NCI-H2081 treated with DMSO at 0.1 percent for 48 hours (cell line): ENCODE measurements around the gene TACC2.
"Not testable (repeated sequence)": the region's sequence is repeated elsewhere in the genome, so short reads cannot be mapped to it uniquely, and the experiment has no call there.

ENCODE experiments used
- DNase-seq: peaks from one replicate; lab custom pipeline; 2025; lab: John Stamatoyannopoulos, UW

TACC2 gene, protein sequence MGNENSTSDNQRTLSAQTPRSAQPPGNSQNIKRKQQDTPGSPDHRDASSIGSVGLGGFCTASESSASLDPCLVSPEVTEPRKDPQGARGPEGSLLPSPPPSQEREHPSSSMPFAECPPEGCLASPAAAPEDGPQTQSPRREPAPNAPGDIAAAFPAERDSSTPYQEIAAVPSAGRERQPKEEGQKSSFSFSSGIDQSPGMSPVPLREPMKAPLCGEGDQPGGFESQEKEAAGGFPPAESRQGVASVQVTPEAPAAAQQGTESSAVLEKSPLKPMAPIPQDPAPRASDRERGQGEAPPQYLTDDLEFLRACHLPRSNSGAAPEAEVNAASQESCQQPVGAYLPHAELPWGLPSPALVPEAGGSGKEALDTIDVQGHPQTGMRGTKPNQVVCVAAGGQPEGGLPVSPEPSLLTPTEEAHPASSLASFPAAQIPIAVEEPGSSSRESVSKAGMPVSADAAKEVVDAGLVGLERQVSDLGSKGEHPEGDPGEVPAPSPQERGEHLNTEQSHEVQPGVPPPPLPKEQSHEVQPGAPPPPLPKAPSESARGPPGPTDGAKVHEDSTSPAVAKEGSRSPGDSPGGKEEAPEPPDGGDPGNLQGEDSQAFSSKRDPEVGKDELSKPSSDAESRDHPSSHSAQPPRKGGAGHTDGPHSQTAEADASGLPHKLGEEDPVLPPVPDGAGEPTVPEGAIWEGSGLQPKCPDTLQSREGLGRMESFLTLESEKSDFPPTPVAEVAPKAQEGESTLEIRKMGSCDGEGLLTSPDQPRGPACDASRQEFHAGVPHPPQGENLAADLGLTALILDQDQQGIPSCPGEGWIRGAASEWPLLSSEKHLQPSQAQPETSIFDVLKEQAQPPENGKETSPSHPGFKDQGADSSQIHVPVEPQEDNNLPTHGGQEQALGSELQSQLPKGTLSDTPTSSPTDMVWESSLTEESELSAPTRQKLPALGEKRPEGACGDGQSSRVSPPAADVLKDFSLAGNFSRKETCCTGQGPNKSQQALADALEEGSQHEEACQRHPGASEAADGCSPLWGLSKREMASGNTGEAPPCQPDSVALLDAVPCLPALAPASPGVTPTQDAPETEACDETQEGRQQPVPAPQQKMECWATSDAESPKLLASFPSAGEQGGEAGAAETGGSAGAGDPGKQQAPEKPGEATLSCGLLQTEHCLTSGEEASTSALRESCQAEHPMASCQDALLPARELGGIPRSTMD (N-terminal part only)

GRCh38 chr10:121988361-121989324 is at the start of gene TACC2:
Gene TACC2, plus strand, starts transcription at chr10:121989163. Its CDS starts 32,819 bp downstream, at chr10:122021982.
- no peak for DNase-seq

- DNase-seq = no peak
These were observed 47.4 kb upstream of the TACC2 start for GRCh38 chr10:121941532-121941931.

GRCh38 chr10:121942749-121943416 is 46.1 kb upstream of the TACC2 start:
- DNase-seq = no peak

- no peak for DNase-seq
These were observed 41.3 kb upstream of the TACC2 start for GRCh38 chr10:121947343-121948330.

DNA sequence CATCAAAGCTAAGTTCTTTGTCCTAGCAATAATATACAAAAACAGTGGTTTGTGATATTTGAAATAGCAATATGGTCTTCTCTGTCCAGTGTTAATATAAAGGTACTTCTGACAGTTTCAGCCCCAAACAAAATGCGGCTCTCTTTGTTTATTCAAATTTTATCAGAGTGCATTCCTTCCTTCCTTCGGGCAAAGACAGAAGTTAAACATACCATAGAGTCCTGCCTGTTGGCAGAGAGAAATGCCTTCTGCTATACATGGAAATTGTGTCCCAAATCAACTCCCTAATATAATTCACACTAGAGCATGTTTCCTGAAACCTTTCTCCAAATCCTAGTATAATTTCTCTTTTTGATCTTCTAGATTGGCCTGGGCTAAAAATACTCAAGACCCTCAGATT is 39.9 kb upstream of the TACC2 start:
- no peak for DNase-seq

GRCh38 chr10:121949451-121949850 is 39.5 kb upstream of the TACC2 start:
- no peak for DNase-seq

DNA sequence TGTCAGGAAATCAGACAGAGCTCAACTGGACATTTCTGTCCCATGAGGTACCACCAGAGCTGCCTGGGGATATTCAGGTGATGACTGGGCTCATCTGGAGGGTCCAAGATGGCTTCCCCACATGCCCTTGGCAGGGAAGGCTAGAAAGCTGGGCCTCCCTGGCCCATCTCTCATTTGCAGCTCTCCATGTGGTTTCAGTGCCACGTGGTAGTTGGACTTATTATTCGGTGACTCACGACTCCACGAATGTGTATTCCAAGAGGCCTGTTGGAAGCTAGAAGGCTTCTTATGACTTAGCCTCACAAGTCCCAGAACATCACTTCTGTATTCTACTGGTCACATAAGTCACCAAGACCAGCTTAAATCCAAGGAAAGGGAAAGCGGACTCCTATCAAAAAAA is 36.7 kb upstream of the TACC2 start:
- DNase-seq = no peak

DNA sequence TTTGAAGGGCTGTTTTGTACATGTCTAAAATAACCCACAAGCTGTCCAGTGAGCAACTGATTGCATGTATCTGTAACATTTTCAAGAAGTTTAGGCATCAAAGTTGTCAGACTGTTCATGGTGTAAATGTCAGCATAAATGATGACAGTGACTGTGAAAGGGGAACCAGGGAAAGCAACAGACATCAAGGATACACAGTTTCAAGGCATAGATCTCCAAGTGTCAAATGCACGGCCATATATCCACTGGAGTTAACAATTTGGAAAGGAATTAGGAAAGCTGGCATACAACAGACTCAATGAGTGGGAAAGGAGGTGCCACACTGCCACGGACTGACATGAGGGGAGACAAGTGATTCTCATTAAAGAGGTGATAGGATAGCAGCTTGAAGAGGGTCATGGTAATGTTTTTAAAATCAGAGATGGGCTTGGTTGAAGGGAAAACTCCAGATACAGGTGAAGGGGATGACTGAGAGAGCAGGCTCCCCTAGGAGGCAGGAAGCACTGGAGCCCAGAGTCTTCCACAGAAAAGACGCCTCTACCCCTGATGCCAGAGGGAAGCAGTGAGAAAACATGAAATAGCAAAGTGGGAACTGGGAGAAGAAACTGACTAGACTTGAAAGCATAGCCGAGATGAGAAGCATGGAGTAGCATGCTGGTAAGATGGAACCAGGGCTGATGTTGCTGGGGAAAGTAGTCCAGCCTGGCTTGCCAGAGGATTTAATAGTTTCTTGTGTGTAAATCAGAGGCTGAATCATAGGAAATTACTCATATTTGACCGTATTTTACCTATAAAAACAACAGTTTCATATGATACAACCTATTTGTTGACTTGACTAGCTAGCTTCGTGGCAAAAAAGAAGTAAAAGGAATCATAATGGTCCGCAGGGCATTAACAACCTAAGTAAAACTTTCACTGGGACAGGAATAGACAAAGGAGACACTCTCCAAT is 32.6 kb upstream of the TACC2 start:
- no peak for DNase-seq

DNA sequence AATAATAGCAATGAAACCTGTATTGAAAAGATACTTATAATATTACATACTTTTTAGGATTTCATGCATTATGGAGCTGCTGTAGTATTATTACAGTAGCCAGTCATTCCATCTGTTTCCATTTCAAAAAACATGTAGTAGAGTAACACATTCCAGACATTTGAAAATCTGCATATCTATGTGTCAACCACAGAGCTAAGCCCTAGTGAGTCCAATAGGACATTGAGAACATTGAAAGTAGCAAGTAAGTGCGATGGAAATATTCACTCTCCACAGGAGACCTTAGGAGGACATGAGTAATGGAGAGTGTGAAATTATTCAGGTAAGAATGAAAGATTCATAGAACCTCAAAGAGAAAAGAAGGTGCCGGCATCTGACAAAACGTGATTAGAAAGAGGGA is 29.3 kb upstream of the TACC2 start:
- DNase-seq = no peak

DNA sequence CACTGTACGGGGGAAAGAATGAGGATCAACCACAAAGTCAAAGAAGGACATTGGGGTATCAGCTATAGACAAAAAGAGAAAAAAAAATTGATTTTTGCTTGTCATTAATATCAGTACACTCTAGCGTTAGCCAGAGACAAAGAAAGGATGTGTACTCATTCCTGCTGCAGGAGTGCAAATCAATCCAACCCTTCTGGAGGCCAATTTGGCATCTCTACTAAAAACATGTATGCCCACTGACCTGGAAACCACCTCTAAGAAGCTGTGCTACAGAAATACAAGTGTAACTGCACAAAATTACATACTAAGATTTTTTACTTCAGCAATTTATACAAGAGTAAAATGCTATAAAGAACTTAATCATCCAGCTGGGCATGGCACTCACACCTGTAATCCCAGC is 27.5 kb upstream of the TACC2 start:
- no peak for DNase-seq

GRCh38 chr10:121965996-121966395 is 23.0 kb upstream of the TACC2 start:
- DNase-seq = no peak

DNA sequence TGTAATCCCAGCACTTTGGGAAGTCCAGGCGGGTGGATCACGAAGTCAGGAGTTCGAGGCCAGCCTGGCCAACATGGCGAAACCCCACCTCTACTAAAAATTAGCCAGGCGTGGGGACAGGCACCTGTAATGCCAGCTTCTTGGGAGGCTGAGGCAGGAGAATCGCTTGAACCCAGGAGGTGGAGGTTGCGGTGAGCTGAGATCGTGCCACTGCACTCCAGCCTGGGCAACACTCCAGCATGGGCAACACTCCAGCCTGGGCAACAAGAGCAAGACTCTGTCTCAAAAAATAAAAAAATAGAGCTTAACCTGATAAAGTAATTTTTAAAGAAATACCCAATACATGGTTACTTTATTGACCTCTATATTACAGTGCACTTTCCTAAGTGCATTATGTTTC is 19.9 kb upstream of the TACC2 start:
- DNase-seq = not testable (repeated sequence)

GRCh38 chr10:121974019-121974534 is 14.9 kb upstream of the TACC2 start:
- no peak for DNase-seq

- DNase-seq = peak; percentile 7
These were observed 14.2 kb upstream of the TACC2 start, which contains the start of gene NSMCE4A for GRCh38 chr10:121974535-121975294. Gene NSMCE4A, minus strand, starts transcription at chr10:121975217. Its CDS starts 52 bp downstream, at chr10:121975165.

DNA sequence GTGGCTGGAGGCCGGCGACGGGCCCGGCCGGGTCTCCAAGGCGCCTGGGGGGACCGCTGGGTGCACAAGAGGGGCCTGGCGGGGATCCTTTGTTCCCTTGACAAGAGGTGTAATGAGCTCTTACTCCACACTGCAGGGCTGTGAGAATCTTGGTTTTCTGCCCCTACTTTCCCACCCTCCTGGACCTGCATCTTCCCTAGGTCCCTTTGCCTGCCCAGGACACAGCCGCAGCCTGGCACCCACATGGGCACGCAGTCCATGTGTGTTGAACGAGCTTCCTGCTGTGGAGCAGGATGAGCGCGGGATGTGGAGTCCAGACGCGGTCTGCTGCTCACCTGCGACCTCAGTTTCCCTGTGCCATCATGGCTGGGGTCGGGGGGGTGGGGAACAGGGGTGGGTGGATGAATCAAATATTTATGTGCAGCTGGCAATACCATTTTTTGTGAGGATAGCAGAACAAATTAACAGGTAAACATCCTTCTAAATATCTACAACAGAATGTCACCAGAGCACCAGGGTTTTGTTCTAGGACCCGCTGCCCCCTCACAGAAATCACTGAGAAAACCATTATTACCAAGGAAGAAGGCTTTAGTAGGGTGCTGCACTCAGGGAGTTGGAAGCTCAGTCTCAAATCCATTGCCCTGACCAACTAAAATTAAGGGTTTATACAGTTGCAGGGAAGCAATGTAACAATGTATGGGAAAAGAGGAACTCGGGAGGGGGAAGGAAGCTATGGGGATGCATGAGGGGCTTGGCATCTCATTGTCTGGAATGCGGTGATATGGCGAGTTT is 13.5 kb upstream of the TACC2 start:
- no peak for DNase-seq

DNA sequence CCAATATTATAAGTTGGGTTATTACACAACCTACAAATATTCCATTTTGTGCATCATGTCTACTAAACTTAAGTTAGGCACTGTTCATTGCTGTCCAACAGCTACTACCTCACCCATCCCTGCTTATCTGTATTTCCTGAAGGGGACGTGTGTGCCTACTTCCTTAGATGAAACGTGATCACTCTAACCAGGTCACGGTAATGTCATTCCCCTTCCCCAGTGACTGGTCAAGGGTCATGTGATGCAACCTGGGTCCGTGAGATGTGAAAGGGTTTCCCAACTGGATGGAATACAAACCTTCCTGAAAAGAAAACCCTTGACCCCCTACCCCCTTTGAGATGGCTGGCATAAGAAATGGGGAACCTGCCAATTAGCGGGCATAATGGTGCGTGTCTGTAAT is 12.4 kb upstream of the TACC2 start:
- no peak for DNase-seq
